ENCODE results near the gene SERPINA1.

SERPINA1 gene

DNA sequence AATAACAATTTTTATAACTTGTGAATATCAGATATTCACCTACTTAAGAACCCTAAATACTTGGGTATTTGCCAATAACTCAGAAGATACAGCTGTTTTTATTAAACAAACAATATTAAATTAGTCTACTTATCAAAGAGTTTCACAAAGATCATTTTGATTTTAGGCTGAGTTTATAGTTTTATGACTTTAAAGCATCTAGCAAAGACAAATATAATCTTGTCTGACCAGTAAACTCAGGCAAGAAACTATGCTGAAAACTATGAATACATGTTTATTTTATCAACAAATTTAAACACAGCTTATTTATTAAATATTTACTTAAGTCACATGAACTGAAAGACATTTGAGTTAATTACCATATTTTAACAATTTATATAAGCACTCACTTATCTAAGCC is 18.5 kb upstream of the SERPINA1 start:
- no peak overlapping the region for H3K4me3 ChIP-seq (ENCODE audit: control insufficient read depth, low read depth, low read length)
- TF ChIP-seq, protein P1, sequence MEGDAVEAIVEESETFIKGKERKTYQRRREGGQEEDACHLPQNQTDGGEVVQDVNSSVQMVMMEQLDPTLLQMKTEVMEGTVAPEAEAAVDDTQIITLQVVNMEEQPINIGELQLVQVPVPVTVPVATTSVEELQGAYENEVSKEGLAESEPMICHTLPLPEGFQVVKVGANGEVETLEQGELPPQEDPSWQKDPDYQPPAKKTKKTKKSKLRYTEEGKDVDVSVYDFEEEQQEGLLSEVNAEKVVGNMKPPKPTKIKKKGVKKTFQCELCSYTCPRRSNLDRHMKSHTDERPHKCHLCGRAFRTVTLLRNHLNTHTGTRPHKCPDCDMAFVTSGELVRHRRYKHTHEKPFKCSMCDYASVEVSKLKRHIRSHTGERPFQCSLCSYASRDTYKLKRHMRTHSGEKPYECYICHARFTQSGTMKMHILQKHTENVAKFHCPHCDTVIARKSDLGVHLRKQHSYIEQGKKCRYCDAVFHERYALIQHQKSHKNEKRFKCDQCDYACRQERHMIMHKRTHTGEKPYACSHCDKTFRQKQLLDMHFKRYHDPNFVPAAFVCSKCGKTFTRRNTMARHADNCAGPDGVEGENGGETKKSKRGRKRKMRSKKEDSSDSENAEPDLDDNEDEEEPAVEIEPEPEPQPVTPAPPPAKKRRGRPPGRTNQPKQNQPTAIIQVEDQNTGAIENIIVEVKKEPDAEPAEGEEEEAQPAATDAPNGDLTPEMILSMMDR (IDR thresholded peaks at IDR 0.05; ENCODE audit: control insufficient read depth, insufficient read depth, low read depth, low read length, missing control alignments): no peak

DNA sequence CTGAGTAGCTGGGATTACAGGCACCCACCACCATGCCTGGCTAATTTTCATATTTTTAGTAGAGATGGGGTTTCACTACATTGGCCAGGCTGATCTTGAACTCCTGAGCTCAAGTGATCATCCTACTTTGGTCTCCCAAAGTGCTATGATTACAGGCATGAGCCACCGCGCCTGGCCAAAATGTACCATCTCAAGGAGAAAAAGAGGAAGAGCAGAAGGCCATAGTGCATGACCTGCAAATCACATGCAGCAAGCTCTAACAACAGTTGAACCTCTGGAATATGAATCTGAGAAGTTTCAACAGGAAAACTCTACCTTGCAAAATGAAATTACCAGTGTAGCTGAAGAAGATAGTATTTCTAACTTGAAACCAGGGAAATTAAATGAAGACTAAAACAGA is 17.1 kb upstream of the SERPINA1 start:
- TF ChIP-seq, protein P1 (IDR thresholded peaks at IDR 0.05; ENCODE audit: control insufficient read depth, insufficient read depth, low read depth, low read length, missing control alignments): no peak
- no peak for DNase-seq (ENCODE audit: low read depth)
- no peak overlapping the region for H3K4me3 ChIP-seq (ENCODE audit: control insufficient read depth, low read depth, low read length)

More for the DNA sequence above, 18.5 kb upstream of the SERPINA1 start:
- no peak for DNase-seq (ENCODE audit: low read depth)

DNA sequence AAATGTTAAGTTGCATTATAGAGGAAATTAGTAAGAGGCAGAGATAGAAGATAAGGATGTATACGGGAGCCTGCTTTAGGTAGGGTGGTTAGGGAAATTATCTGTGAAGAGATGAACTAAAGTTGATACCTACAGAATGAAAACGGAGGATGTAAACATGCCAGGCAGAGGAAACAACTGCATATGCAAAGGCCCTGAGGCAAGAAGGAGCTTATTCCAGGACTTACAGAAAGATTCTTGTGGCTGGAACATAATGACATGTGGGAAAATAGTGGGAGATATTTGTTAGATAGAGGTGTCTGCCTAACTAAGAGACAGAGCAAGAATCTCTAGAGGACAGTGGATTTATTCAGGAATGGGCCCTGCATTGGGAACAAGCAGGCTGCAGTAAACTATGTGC is 16.2 kb upstream of the SERPINA1 start:
- DNase-seq (ENCODE audit: low read depth): no peak
- no peak overlapping the region for H3K4me3 ChIP-seq (ENCODE audit: control insufficient read depth, low read depth, low read length)
- TF ChIP-seq, protein P1 (IDR thresholded peaks at IDR 0.05; ENCODE audit: control insufficient read depth, insufficient read depth, low read depth, low read length, missing control alignments): no peak

DNA sequence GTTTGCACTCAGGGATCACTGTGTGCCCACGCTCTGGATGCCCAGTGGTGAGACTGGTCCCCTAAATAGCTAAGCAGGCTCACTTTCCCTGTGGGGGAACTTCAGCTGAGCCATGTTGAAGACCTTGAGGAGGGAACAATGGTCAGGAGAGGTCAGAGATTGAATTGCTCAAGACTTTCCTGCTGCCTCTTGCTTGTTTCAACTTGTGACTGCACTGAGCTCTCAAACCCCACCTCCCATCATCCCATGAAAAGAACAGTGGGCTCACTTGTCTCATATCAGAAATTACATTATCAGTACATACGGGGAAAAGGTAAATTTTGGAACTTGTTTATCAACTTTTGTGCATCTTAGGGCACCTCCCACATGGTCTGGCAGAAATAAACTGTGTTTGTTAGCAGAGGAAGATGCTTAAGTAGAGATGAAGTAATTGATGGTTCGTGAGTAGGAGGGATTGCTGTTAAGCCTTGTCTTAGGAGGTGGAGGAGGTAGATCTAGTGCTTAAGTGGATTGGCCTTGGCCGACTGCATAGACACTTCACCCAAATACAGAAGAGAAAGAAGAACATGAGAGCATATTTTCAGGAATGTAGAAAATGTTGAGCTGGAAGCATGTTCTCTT is 15.0 kb upstream of the SERPINA1 start:
- no peak for DNase-seq (ENCODE audit: low read depth)
- no peak overlapping the region for H3K4me3 ChIP-seq (ENCODE audit: control insufficient read depth, low read depth, low read length)
- TF ChIP-seq, protein P1 (IDR thresholded peaks at IDR 0.05; ENCODE audit: control insufficient read depth, insufficient read depth, low read depth, low read length, missing control alignments): no peak

DNA sequence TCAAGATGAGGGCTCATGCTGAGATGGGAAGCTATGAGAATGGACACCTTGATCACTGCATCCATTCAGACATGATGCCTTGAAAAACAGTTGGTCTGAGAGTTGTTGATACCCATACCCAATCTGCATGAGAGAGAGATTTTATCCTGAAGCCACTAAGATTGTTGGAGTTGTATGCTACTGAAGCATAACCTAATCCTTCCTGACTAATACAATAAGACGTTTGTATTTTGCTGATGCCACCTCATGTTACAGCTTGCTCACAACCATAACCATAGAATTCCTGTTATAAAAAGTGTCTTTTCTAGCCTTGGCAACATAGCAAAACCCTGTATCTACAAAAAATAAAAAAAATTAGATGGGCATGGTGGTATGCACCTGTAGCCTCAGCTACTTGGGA is 12.7 kb upstream of the SERPINA1 start:
- no peak for DNase-seq (ENCODE audit: low read depth)
- TF ChIP-seq, protein P1 (IDR thresholded peaks at IDR 0.05; ENCODE audit: control insufficient read depth, insufficient read depth, low read depth, low read length, missing control alignments): no peak
- no peak overlapping the region for H3K4me3 ChIP-seq (ENCODE audit: control insufficient read depth, low read depth, low read length)

DNA sequence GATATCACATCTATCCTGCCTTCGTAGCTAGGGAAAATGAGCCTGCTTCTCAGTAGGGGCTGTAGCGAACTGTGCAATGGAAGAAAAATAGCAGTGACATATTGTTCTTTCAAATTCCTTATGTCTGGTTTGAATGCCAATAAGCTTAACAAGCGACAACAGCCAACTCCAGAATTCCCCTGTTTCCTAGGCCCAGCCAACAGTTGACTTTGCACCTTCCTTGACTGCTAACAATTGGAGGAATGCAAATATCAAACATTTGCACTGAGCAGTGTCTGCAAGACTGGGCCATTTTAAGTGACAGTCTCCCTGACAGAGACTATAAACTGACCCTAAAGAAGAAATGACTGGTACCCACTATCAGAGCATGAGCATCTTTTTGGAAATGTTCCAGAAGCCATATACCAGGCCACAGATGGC is 12.0 kb upstream of the SERPINA1 start:
- no peak for DNase-seq (ENCODE audit: low read depth)
- TF ChIP-seq, protein P1 (IDR thresholded peaks at IDR 0.05; ENCODE audit: control insufficient read depth, insufficient read depth, low read depth, low read length, missing control alignments): no peak
- no peak overlapping the region for H3K4me3 ChIP-seq (ENCODE audit: control insufficient read depth, low read depth, low read length)
